Fibroblast of gingiva (primary cell): Measurements from ENCODE around the gene SSX1.
"Not testable (repeated sequence)": the region's sequence is repeated elsewhere in the genome, so short reads cannot be mapped to it uniquely, and the experiment has no call there.

Source experiments
- DNase-seq: peaks from one replicate; pipeline ENCODE4 v3.0.0-alpha.2; 2011; ENCODE audit warnings: low read depth

The SSX1 gene, protein sequence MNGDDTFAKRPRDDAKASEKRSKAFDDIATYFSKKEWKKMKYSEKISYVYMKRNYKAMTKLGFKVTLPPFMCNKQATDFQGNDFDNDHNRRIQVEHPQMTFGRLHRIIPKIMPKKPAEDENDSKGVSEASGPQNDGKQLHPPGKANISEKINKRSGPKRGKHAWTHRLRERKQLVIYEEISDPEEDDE

DNA sequence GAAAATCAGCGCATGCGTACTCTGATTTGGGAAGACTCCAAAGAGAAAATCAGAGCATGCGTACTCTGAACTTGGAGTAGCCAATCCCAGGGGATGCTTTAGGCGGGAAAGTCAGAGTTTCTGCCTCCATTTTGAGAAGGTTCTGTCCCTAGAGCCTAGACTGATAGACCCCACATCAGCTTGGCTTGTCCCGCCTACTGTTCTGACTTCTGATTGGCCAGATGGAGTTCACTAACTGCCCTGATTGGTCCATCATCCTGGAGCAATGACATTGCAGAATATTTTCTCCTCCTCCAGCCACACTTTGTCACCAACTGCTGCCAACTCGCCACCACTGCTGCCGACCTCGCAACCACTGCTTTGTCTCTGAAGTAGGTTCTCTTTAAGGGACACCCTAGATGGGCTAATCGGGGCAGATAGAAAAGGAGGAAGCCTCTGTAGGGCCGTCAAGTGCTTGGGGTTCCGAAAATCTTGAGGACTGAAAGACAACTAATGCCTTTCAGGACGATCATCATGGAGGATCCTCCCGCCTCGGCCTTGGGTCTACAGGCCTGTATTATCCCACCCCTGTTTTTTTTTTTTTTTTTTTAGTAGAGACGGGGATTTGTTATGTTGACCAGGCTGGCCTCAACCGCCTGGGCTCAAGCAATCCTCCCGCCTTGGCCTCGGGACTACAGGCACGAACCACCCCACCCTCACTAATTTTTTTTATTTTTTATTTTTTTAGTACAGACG, at the start of gene SSX1:
Gene SSX1, plus strand, starts transcription at position 331 of the 735 bp plus-strand sequence. CDS start 1,850 bp downstream, outside the sequence.
- not testable (repeated sequence) for DNase-seq

DNA sequence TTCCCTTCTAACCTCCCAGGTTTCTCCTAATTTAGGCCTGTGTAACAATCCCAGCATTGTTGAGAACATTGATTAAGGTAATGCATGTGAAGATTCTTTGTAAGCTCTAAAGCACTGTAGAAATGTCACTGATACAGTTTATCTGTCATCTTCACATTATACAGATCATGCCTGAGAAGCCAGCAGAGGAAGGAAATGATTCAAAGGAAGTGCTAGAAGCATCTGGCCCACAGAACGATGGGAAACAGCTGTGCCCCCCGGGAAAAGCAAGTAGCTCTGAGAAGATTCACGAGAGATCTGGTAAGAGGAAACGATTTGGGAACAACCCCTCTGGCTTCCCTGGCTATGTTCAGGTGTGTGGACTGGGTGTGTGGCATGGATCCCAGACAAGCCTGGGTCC, 40.9 kb upstream of the SSX1 start:
- not testable (repeated sequence) for DNase-seq

DNA sequence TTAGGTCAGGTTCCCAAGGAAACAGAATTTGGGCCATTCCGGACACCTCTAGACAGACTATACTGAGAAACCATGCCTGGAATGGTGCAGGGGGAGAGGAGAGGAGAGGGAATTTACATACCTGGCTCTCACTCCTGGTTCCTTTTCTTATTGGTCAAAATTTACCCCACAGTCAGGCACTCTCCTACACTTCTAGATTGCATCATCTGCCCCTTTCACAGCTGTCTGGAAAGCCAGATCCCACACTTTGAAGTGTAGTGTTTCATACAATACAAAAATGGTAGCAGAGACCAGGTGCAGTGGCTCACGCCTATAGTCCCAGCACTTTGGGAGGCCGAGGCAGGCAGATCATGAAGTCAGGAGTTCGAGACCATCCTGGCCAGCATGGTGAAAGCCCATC, 31.0 kb upstream of the SSX1 start:
- DNase-seq: not testable (repeated sequence)

DNA sequence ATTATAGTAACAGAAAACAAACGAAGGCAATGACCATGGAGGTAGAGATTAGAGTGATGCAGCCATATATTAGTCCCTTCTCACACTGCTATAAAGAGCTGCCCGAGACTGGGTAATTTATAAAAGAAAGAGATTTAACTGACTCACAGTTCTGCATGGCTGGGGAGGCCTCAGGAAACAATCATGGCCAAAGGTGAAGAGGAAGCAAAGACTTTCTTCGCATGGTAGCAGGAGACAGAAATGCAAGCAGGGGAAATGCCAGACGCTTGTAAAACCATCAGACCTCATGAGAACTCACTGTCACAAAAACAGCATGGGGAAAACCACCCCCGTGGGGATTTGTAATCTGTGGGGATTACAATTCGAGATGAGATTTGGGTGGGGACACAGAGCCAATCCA, 2.2 kb upstream of the SSX1 start:
- not testable (repeated sequence) for DNase-seq

DNA sequence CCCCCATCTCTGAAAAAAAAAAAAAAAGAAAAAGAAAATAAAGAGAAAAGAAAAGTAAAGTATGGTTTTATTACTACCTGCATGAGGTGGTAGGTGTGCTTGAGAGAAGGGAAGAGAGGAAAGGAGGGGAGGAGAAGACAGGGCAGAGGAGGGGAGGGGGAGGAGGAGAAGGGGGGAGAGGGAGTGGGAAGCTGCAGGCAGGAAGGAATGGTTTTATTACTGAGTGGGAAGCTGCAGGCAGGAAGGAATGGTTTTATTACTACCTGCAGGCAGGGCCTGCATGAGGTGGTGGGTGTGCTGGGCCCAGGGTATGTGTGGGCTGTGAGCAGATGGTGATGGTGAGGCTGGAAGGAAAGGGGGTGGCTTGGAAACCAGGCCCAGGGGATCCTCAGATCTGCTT, 19.2 kb downstream of the SSX1 start:
- not testable (repeated sequence) for DNase-seq

DNA sequence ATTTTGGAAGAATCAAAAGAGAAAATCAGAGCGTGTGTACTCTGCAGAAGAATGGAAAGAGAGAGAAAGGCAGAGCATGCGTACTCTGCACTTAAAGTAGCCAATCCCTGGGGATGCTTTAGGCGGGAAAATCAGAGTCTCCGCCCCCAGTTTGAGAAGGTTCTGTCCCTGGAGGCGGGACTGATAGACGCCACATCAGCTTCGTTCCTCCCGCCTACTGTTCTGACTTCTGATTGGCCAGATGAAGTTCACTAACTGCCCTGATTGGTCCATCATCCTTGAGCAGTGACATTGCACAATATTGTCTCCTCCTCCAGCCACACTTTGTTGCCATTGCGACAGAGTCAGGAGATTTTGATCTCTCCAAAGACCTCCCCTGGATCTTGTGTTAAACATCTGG, 23.8 kb downstream of the SSX1 start:
- no peak for DNase-seq

DNA sequence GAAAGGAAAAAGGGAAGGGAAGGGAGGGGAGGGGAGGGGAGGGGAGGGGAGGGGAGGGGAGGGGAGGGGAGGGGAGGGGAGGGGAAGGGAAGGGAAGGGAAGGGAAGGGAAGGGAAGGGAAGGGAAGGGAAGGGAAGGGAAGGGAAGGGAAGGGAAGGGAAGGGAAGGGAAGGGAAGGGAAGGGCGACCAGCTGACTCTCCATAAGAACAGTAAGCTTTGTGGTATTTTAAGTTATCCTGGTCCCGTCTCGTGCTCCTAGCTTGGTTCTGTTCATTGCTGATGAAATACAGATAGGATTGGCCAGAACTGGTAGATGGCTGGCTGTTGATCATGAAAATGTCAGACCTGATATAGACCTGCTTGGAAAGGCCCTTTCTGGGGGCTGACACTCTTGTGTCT, 25.5 kb downstream of the SSX1 start:
- DNase-seq: not testable (repeated sequence)

DNA sequence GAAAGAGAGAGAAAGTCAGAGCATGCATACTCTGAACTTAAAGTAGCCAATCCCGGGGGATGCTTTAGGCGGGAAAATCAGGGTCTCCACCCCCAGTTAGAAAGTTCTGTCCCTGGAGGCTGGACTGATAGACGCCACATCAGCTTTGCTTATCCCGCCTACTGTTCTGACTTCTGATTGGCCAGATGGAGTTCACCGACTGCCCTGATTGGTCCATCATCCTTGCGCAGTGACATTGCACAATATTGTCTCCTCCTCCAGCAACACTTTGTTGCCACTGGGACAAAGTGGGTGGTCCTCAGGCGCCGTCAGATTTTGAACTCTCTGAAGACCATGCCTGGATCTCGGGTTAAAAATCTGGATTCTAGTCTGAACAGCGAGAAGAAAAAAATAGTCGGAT, 51.0 kb downstream of the SSX1 start:
- no peak for DNase-seq

DNA sequence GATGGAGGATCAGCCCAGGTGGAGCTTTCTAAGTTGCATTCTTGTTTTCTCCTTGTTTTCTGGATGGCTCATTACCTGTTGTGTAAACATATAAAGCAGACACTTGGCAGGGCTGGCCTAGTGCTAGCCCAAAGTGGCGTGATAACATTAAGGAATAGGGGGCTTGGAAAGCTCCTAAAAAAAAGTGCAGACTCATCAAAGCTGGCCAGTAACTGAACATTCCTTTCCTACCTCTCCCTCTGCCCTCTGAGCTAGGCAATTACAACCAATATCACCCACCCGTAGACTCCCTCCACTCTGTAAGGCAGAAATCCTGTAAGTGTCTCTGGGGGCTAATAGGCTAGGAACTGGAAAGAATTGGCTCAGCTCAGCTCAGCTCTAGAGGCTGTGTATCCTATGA, 58.8 kb downstream of the SSX1 start:
- DNase-seq: not testable (repeated sequence)
